AG09319 (cell line): ENCODE data around the gene RFX8.

ENCODE experiments used
- DNase-seq: peaks from one replicate; pipeline ENCODE4 v3.0.0-alpha.2; 2010; ENCODE audit warnings: low read depth; ENCODE audit errors: extremely low read depth
- TF ChIP-seq, protein P1 (sequence below): IDR thresholded peaks from 2 replicates; pipeline ENCODE4 v1.5.1; 2011; ENCODE audit warnings: low read depth, mild to moderate bottlenecking, inconsistent platforms, low read length, moderate library complexity

The RFX8 gene

DNA sequence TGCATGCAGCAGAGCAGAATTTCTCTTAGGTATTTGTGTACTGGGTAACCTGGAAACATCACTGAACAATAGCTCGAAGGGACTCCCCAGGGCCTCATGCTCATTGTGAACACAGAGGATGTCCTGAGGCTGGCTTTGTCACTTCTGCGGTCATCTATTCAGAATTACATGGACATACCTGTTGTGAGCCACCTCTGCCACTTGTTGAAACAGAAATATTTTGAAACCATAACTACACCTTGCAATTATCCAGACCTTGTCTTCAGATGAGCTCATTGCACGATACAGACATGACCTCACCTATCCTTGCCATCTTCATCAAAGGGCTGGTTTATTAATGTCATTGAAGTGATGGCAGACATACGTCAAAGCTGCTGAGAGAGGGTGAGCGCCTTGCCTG, 64.2 kb downstream of the RFX8 start:
- no peak for DNase-seq
- TF ChIP-seq, protein P1, sequence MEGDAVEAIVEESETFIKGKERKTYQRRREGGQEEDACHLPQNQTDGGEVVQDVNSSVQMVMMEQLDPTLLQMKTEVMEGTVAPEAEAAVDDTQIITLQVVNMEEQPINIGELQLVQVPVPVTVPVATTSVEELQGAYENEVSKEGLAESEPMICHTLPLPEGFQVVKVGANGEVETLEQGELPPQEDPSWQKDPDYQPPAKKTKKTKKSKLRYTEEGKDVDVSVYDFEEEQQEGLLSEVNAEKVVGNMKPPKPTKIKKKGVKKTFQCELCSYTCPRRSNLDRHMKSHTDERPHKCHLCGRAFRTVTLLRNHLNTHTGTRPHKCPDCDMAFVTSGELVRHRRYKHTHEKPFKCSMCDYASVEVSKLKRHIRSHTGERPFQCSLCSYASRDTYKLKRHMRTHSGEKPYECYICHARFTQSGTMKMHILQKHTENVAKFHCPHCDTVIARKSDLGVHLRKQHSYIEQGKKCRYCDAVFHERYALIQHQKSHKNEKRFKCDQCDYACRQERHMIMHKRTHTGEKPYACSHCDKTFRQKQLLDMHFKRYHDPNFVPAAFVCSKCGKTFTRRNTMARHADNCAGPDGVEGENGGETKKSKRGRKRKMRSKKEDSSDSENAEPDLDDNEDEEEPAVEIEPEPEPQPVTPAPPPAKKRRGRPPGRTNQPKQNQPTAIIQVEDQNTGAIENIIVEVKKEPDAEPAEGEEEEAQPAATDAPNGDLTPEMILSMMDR = no peak

DNA sequence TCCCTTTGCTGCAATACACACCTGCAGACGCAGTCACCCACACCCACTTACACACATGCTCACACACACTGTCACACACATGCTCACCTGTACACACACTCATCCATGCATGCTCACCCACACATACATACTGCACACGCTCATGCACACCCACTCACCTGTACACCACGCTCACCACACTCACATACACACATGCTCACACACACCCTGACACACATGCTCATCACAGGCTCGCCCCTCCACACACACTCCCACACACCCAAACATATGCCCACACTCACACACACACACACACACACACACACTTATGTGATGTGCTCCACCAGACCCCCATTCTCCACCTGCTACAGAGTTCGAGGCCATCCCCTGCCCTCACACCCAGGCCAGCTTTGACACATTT, 64.8 kb downstream of the RFX8 start:
- no peak for DNase-seq
- TF ChIP-seq, protein P1 = no peak

DNA sequence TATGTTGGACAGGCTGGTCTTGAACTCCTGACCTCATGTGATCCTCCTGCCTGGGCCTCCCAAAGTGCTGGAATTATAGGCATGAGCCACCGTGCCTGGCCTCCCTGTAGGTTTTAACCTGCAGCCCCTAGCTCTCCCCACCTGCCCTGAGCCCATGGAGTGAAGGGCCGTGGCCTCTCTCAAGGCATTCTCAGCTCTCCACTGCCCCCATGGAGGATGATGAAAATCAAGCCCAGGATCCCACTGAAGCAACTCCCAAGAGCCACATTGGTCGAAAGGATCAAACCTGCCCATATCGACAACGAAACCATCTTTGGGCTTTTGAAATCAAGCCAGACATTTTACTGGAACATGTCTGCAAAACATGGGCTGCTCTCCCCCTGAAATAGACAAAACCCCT, 65.2 kb downstream of the RFX8 start:
- TF ChIP-seq, protein P1 = no peak

DNA sequence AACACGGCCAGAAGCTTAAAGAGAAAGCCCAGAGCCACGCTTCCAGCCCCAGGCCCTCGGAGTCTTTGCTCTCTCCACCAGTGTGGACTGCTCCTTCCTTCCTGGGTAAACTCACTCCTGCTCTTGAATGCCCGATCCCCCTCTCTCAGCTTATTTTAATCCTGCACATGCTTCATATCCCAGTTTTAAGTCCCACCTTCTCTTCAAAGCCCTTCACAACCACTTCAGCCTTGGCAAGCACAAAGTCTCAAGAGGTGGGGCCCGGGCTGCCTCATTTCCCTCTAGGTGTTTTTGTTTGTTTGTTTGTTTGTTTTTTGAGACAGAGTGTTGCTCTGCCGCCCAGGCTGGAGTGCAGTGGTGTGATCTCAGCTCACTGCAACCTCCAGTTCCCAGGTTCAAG, 66.0 kb downstream of the RFX8 start:
- TF ChIP-seq, protein P1 = no peak
- no peak for DNase-seq

More for the DNA sequence above, 65.2 kb downstream of the RFX8 start:
- DNase-seq = no peak

DNA sequence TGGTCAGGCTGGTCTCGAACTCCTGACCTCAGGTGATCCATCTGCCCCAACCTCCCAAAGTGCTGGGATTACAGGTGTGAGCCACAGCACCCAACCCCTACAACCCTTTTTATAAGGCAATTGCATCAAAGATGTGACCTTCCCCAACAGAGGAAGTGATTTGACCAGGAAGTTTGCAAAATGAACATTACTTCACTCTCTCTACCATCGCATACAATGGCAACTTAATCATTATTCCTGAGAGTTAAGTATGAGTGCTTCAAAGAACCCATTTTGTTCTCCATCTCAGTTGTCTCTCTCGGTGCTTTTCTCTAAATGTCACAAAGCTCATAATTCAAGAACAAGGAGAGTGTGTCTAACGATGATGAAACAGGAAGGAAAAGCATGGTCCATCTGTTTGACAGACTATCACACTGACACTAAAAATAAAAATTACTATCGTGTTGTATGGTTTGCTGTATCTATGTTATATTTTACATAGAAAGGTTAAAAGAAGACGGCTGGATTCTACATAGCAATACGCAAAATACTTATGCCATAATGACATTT, 69.5 kb downstream of the RFX8 start:
- no peak for DNase-seq

DNA sequence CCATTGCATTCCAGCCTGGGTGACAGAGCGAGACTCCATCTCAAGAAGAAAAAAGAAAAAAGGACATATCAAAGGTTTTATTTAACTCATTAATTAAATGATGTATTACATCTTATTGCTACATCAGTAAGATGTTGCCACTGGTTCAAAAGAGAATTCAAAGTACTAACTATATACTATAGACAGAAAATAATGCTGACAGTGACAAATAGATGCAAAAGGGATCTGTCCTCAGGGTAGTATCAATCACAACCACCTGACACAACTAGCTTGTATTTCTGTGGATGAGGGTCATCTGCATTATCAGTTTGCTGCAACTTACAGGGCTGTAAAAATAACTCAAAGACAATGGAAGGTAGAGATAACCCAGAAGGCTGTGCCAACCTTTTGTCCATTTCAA, 71.2 kb downstream of the RFX8 start:
- TF ChIP-seq, protein P1 = no peak
- DNase-seq = no peak

More for the DNA sequence above, 69.5 kb downstream of the RFX8 start:
- TF ChIP-seq, protein P1 = no peak

DNA sequence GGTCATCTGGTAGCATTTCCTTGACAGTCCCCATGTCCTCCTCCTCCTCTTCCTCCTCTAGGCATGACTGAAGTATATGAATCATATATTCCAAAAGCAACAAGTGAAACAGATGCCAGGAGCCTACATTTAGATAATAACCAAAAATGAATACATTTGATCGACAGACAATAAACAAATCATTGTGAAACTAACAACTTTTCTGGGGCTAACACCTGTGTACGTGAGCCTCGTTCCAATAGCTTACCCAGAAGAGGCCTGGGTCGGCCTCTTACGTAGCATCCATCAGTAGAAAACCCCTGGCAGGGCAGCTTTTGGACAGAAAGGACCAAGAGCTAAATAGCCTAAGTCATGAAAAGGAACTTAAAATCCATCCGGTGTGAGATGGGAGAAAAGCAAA, 72.3 kb downstream of the RFX8 start:
- TF ChIP-seq, protein P1 = no peak
- DNase-seq = no peak
